SKM-1 (cell line): ENCODE results near the gene TMEM18.
"Not testable (repeated sequence)": the region's sequence is repeated elsewhere in the genome, so short reads cannot be mapped to it uniquely, and the experiment has no call there.

Source experiments
- DNase-seq: peaks from one replicate; lab custom pipeline; 2025; ENCODE audit not compliant: unreplicated experiment; lab: John Stamatoyannopoulos, UW

TMEM18 gene

GRCh38 chr2:677056-677958 lies at the start of gene TMEM18:
Gene TMEM18, minus strand, starts transcription at chr2:677406. Its CDS starts 61 bp downstream, at chr2:677345.
- peak; percentile 97 for DNase-seq

- DNase-seq, result no peak
Observed at GRCh38 chr2:726169-726568, 49.0 kb upstream of the TMEM18 start.

GRCh38 chr2:725468-725867 lies 48.3 kb upstream of the TMEM18 start:
- DNase-seq, result no peak

GRCh38 chr2:723761-724160 lies 46.6 kb upstream of the TMEM18 start:
- no peak for DNase-seq

GRCh38 chr2:720842-721241 lies 43.6 kb upstream of the TMEM18 start:
- no peak for DNase-seq

GRCh38 chr2:719734-720133 lies 42.5 kb upstream of the TMEM18 start:
- no peak for DNase-seq

GRCh38 chr2:719191-719590 lies 42.0 kb upstream of the TMEM18 start:
- DNase-seq, result no peak

- no peak for DNase-seq
Observed at GRCh38 chr2:717661-718060, 40.5 kb upstream of the TMEM18 start.

- no peak for DNase-seq
Observed at GRCh38 chr2:715854-716560, 38.8 kb upstream of the TMEM18 start.

- DNase-seq, result no peak
Observed at GRCh38 chr2:715038-715437, 37.8 kb upstream of the TMEM18 start.

GRCh38 chr2:714005-714741 lies 37.0 kb upstream of the TMEM18 start:
- DNase-seq, result no peak

- DNase-seq, result no peak
Observed at GRCh38 chr2:710867-711665, 33.9 kb upstream of the TMEM18 start.

GRCh38 chr2:709138-709765 lies 32.0 kb upstream of the TMEM18 start:
- DNase-seq, result no peak

- no peak for DNase-seq
Observed at GRCh38 chr2:708667-709066, 31.5 kb upstream of the TMEM18 start.

GRCh38 chr2:705971-706511 lies 28.8 kb upstream of the TMEM18 start:
- no peak for DNase-seq

GRCh38 chr2:702765-703164 lies 25.6 kb upstream of the TMEM18 start:
- not testable (repeated sequence) for DNase-seq

GRCh38 chr2:696999-697627 lies 19.9 kb upstream of the TMEM18 start:
- DNase-seq, result no peak

- DNase-seq, result no peak
Observed at GRCh38 chr2:696463-696862, 19.3 kb upstream of the TMEM18 start.

GRCh38 chr2:694906-695510 lies 17.8 kb upstream of the TMEM18 start:
- DNase-seq, result no peak
